HepG2 (cell line): ENCODE measurements around the gene TK2. TPM values are rescaled to one million over a fixed set of nuclear protein-coding genes. Genes with fewer than 3 reads are reported as not detected.

Experiments
- ATF2 ChIP-seq: sonication (generic); formaldehyde crosslinking; IDR thresholded peaks from 2 replicates; pipeline ENCODE4 v1.4.0; 2020; ENCODE audit warnings: missing genetic modification reagents
- GATAD1 ChIP-seq: IDR thresholded peaks from 2 replicates; pipeline ENCODE4 v1.6.1; 2016; ENCODE audit warnings: missing genetic modification reagents, missing compliant biosample characterization
- KLF16 ChIP-seq, 2 experiments: sonication (generic) in 1 of 2; formaldehyde crosslinking in 1 of 2; IDR thresholded peaks; 2 replicates each; pipeline versions ENCODE4 v1.6.1 to v1.8.0; 2016 to 2023; ENCODE audit warnings: missing genetic modification reagents in 2 of 2, missing compliant biosample characterization in 1 of 2
- NFE2L2 ChIP-seq: fragments of 150-350 bp; IDR thresholded peaks from 2 replicates; pipeline ENCODE4 v1.6.1; 2014; ENCODE audit warnings: low read length
- NR0B2 ChIP-seq: sonication (generic); formaldehyde crosslinking; IDR thresholded peaks from 2 replicates; pipeline ENCODE4 v1.4.0; 2020; ENCODE audit warnings: mild to moderate bottlenecking, missing genetic modification reagents
- PAF1 ChIP-seq: IDR thresholded peaks from 2 replicates; pipeline ENCODE4 v1.6.1; 2016; ENCODE audit warnings: missing genetic modification reagents, missing compliant biosample characterization
- PAXIP1 ChIP-seq: sonication (generic); formaldehyde crosslinking; conservative IDR thresholded peaks from 2 replicates; pipeline ENCODE4 v1.4.0; 2020; ENCODE audit warnings: mild to moderate bottlenecking, missing genetic modification reagents, moderate library complexity
- SAP130 ChIP-seq: IDR thresholded peaks from 2 replicates; pipeline ENCODE4 v1.6.1; 2016; ENCODE audit warnings: low read depth
- SETDB1 ChIP-seq: sonication (generic); formaldehyde crosslinking; IDR thresholded peaks from 2 replicates; pipeline ENCODE4 v1.5.1; 2020; ENCODE audit warnings: missing genetic modification reagents, mild to moderate bottlenecking, borderline replicate concordance
- SMAD3 ChIP-seq: sonication (generic); formaldehyde crosslinking; IDR thresholded peaks from 2 replicates; pipeline ENCODE4 v1.4.0; 2020; ENCODE audit warnings: missing genetic modification reagents
- TRAFD1 ChIP-seq: sonication (generic); formaldehyde crosslinking; IDR thresholded peaks from 2 replicates; pipeline ENCODE4 v1.5.1; 2020; ENCODE audit warnings: missing genetic modification reagents, mild to moderate bottlenecking, borderline replicate concordance
- WIZ ChIP-seq: sonication (generic); formaldehyde crosslinking; IDR thresholded peaks from 2 replicates; pipeline ENCODE4 v1.5.1; 2020; ENCODE audit warnings: mild to moderate bottlenecking, missing genetic modification reagents
- ZBTB46 ChIP-seq: sonication (generic); formaldehyde crosslinking; IDR thresholded peaks from 2 replicates; pipeline ENCODE4 v1.4.0; 2020; ENCODE audit warnings: mild to moderate bottlenecking, missing genetic modification reagents, borderline replicate concordance
- ZNF33A ChIP-seq: sonication (generic); formaldehyde crosslinking; IDR thresholded peaks from 2 replicates; pipeline ENCODE4 v1.5.1; 2020; ENCODE audit warnings: missing genetic modification reagents, mild to moderate bottlenecking, moderate library complexity, borderline replicate concordance
- ZNF383 ChIP-seq: sonication (generic); formaldehyde crosslinking; IDR thresholded peaks from 2 replicates; pipeline ENCODE4 v1.4.0; 2020; ENCODE audit warnings: missing genetic modification reagents, mild to moderate bottlenecking, borderline replicate concordance
- ZNF747 ChIP-seq: sonication (generic); formaldehyde crosslinking; IDR thresholded peaks from 2 replicates; pipeline ENCODE4 v1.8.1; 2023; ENCODE audit warnings: missing genetic modification reagents, mild to moderate bottlenecking, borderline replicate concordance
- ZNF800 ChIP-seq: sonication (generic); formaldehyde crosslinking; IDR thresholded peaks from 2 replicates; pipeline ENCODE4 v1.4.0; 2020; ENCODE audit warnings: missing genetic modification reagents
- polyA plus RNA-seq, 8 experiments: library from polyadenylated mRNA; depleted of rRNA in 3 of 8; stranded (reverse) in 7 of 8; unstranded in 1 of 8; fragments of >200 nt; fragmentation: Illumina TruSeq in 4 of 8; extraction: Trizol in 4 of 8; gene quantifications; 2 replicates each; pipeline versions ENCODE4 v1.2.1 to v1.2.3, GENCODE V29; 2011 to 2016; ENCODE audit warnings: low read depth in 4 of 8, missing spikeins in 1 of 8, mixed read lengths in 1 of 8; ENCODE audit not compliant: insufficient read depth in 1 of 8
- total RNA-seq, 5 experiments: library from RNA; depleted of rRNA; stranded (reverse); fragments of >200 nt; fragmentation: Illumina TruSeq; extraction: Trizol; gene quantifications; 2 replicates each; pipeline ENCODE4 v1.2.3, GENCODE V29; 2016; ENCODE audit warnings: low read depth in 1 of 5

TK2 gene
- total and polyA plus RNA-seq, 2 of the 13 experiments (the other 11 are each of a cell fraction or from before 2014, with no cell fraction given), result 18.7 to 21.0 TPM

- no peak for TF ChIP-seq ZNF747
- TF ChIP-seq KLF16 (CRISPR knock-in tag; IDR thresholded peaks at IDR 0.05), result peak in 1 of 2 experiments; percentile 20; a peak in 1 of 4 replicates
- TF ChIP-seq PAF1, result no peak
- TF ChIP-seq SETDB1 (CRISPR knock-in tag), result no peak
- TF ChIP-seq ZNF33A, result no peak
- TF ChIP-seq ATF2 (CRISPR knock-in tag), result peak; percentile 69; the same call in 1 of the 2 replicates
- no peak for TF ChIP-seq NR0B2 (CRISPR knock-in tag)
- TF ChIP-seq TRAFD1, result no peak
- TF ChIP-seq WIZ, result no peak
- TF ChIP-seq ZNF800 (CRISPR knock-in tag), result no peak
- TF ChIP-seq GATAD1 (CRISPR knock-in tag), result no peak
- TF ChIP-seq SAP130 (CRISPR knock-in tag), result peak; percentile 35; the same call in 1 of the 2 replicates
- TF ChIP-seq ZNF383, result no peak
- no peak for TF ChIP-seq NFE2L2
- no peak for TF ChIP-seq PAXIP1 (CRISPR knock-in tag)
- no peak for TF ChIP-seq ZBTB46
- 0 out of 2 replicates have a peak, but pooled peaks have one; percentile 34 for TF ChIP-seq SMAD3 (CRISPR knock-in tag)
Measured at GRCh38 chr16:66502020-66502913, 47.7 kb downstream of the TK2 start (continued).
